ENCODE measurements around the gene ITSN2. TPM values are rescaled to one million over a fixed set of nuclear protein-coding genes. Genes with fewer than 3 reads are reported as not detected.

The ITSN2 gene
- total and polyA plus RNA-seq, 2 experiments from 2014 or later: 20.3 to 34.4 TPM

DNA sequence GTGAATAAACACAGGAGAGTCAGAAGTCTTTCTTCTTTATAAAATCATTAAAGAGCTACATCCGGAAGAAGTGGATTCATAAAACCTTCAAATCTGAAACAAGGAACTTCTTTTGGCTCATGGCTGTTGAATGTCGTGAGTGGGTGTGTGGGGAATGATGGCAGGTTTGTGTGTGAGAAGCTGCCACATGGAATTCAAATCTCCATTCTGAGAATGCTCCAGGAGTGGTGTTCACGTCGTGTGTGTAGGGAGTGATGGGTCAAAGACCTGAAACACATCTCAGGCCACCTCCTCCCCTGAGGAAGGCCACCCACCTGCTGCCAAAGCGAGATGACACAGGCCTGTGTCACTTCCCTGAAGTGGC, 156.6 kb downstream of the ITSN2 start:
- H3K27me3 ChIP-seq: no peaks in the 10 kb centered on the region
- no peaks in the 10 kb centered on the region for H4K20me1 ChIP-seq (ENCODE audit: insufficient read depth, poor library complexity, severe bottlenecking)
- no peak overlapping the region for H2AFZ ChIP-seq
- H3K4me2 ChIP-seq: no peak overlapping the region
- H3K27ac ChIP-seq: no peak overlapping the region
- DNase-seq (ENCODE audit: low spot score): no peak
- H3K4me3 ChIP-seq: no peak overlapping the region
- H3K36me3 ChIP-seq (replicated peaks; ENCODE audit: insufficient read depth, low read depth): no peaks in the 10 kb centered on the region
- no peaks in the 10 kb centered on the region for H3K9me2 ChIP-seq (replicated peaks; ENCODE audit: insufficient read depth)
- TF ChIP-seq EZH2phosphoT487 (IDR thresholded peaks at IDR 0.05; ENCODE audit: low read depth, severe bottlenecking, unreplicated experiment) (no peak), EZH2 (IDR thresholded peaks at IDR 0.05; ENCODE audit: borderline replicate concordance) (no peak)
- TF ChIP-seq, protein P1, sequence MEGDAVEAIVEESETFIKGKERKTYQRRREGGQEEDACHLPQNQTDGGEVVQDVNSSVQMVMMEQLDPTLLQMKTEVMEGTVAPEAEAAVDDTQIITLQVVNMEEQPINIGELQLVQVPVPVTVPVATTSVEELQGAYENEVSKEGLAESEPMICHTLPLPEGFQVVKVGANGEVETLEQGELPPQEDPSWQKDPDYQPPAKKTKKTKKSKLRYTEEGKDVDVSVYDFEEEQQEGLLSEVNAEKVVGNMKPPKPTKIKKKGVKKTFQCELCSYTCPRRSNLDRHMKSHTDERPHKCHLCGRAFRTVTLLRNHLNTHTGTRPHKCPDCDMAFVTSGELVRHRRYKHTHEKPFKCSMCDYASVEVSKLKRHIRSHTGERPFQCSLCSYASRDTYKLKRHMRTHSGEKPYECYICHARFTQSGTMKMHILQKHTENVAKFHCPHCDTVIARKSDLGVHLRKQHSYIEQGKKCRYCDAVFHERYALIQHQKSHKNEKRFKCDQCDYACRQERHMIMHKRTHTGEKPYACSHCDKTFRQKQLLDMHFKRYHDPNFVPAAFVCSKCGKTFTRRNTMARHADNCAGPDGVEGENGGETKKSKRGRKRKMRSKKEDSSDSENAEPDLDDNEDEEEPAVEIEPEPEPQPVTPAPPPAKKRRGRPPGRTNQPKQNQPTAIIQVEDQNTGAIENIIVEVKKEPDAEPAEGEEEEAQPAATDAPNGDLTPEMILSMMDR (IDR thresholded peaks at IDR 0.05; ENCODE audit: poor library complexity): no peak
- 75% methylated on average over 5 of the region's 5 CpGs for whole genome bisulfite sequencing (ENCODE audit: low lambda C conversion rate, missing lambda C conversion rate)
- no peaks in the 10 kb centered on the region for H3K79me2 ChIP-seq
- H3K9me3 ChIP-seq (ENCODE audit: low read depth): no peaks in the 10 kb centered on the region
- peaks cover 7% of the 10 kb centered on the region for H3K4me1 ChIP-seq (ENCODE audit: insufficient read depth)

DNA sequence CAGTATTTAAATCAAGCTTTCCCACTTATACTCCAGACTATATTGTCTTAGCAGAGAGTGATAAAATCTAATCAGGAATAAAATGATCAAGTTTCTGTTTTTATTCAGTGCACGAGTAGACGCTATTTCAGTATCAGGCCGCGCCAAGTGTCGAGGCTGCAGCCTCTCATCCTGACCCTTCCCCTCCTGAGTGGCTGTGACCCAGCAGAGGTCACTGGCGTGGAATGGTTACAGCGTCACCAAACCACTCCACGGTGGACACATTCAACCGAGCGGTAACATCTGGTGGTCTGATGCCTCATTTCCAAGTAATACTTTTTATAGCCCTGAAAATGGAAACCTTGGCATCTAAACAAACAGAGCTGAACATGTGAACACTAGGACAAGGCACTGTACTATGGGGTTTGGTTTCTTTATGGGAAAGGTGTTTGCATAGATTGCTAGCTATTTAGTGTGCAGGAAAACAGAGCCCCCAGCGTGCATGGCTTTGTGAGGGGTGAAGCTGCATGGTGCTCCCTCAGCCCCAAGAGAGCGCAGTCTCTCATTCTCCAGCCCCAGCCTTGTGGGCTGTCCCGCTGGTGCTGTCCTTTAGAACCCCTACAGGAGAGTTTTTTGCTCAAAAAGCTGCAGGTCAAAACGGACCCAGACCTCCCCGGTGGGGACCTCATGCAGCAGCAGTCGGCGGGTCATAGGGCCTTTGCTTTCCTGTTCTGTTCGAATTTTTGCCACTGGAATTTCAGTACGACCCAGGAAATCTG, 157.1 kb downstream of the ITSN2 start:
- 77% methylated on average over 19 of the region's 19 CpGs for WGBS (ENCODE audit: low lambda C conversion rate, missing lambda C conversion rate)
- Histone ChIP-seq H3K4me3 (no peak overlapping the region), H3K9me3 (ENCODE audit: low read depth) (no peaks in the 10 kb centered on the region), H3K4me1 (ENCODE audit: insufficient read depth) (peaks cover 7% of the 10 kb centered on the region), H3K9me2 (replicated peaks; ENCODE audit: insufficient read depth) (no peaks in the 10 kb centered on the region), H4K20me1 (ENCODE audit: insufficient read depth, poor library complexity, severe bottlenecking) (no peaks in the 10 kb centered on the region), H3K36me3 (replicated peaks; ENCODE audit: insufficient read depth, low read depth) (no peaks in the 10 kb centered on the region), H3K4me2 (no peak overlapping the region), H3K27me3 (no peaks in the 10 kb centered on the region), H3K27ac (no peak overlapping the region), H3K79me2 (no peaks in the 10 kb centered on the region), H2AFZ (no peak overlapping the region)
- TF ChIP-seq EZH2phosphoT487 (IDR thresholded peaks at IDR 0.05; ENCODE audit: low read depth, severe bottlenecking, unreplicated experiment) (no peak), EZH2 (IDR thresholded peaks at IDR 0.05; ENCODE audit: borderline replicate concordance) (no peak)
- TF ChIP-seq, protein P1 (IDR thresholded peaks at IDR 0.05; ENCODE audit: poor library complexity): no peak
- DNase-seq (ENCODE audit: low spot score): no peak

DNA sequence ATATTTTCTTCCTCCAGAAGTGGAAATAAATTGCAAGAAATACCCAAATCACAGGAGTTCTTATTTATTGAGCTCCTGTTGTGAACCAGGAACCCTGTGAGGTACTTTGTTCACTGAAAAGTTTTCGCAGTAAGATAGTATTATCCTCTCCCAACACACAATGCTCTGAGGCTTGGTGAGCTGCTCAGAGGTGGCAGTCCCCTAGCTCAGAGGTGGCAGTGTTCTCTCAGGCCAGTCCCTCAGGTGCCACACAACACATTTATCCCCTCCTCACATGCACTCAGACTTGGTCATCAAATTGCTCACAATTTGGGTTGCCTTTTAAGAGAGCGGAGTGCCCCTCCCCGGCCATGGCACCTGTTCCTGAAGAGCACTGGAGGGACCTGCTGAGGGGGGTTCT, 159.5 kb downstream of the ITSN2 start:
- WGBS (ENCODE audit: low lambda C conversion rate, missing lambda C conversion rate): 100% methylated on average over 3 of the region's 3 CpGs
- no peak for DNase-seq (ENCODE audit: low spot score)
- no peaks in the 10 kb centered on the region for H3K36me3 ChIP-seq (replicated peaks; ENCODE audit: insufficient read depth, low read depth)

More for the DNA sequence above, 159.5 kb downstream of the ITSN2 start:
- H3K27me3 ChIP-seq: no peaks in the 10 kb centered on the region
- H3K27ac ChIP-seq: no peak overlapping the region
- H3K4me3 ChIP-seq: no peak overlapping the region
- no peaks in the 10 kb centered on the region for H3K79me2 ChIP-seq
- H3K4me1 ChIP-seq (ENCODE audit: insufficient read depth): peaks cover 7% of the 10 kb centered on the region
- no peak overlapping the region for H3K4me2 ChIP-seq
- no peaks in the 10 kb centered on the region for H3K9me3 ChIP-seq (ENCODE audit: low read depth)
- no peaks in the 10 kb centered on the region for H3K9me2 ChIP-seq (replicated peaks; ENCODE audit: insufficient read depth)
- H2AFZ ChIP-seq: no peak overlapping the region
- TF ChIP-seq, protein P1 (IDR thresholded peaks at IDR 0.05; ENCODE audit: poor library complexity): no peak
- TF ChIP-seq EZH2phosphoT487 (IDR thresholded peaks at IDR 0.05; ENCODE audit: low read depth, severe bottlenecking, unreplicated experiment) (no peak), EZH2 (IDR thresholded peaks at IDR 0.05; ENCODE audit: borderline replicate concordance) (no peak)
- H4K20me1 ChIP-seq (ENCODE audit: insufficient read depth, poor library complexity, severe bottlenecking): no peaks in the 10 kb centered on the region

Measured in hepatocyte (in vitro differentiated cells).